Aorta (tissue), 5 donors: ENCODE results near the gene AK6. TPM values are rescaled to one million over a fixed set of nuclear protein-coding genes. Genes with fewer than 3 reads are reported as not detected.
"Not testable (repeated sequence)": the region's sequence is repeated elsewhere in the genome, so short reads cannot be mapped to it uniquely, and the experiment has no call there.

ENCODE experiments used
- ATAC-seq: fragments of 200-7000 bp; cut with Tn5 transposase; one replicate; pipeline ENCODE4 v1.9.1; 2022; ENCODE audit warnings: moderate library complexity; ENCODE audit not compliant: low FRiP score
- DNase-seq, 2 donors: peaks; one replicate each; pipeline ENCODE4 v3.0.0-alpha.2; 2020
- H3K27ac ChIP-seq, 2 donors: one replicate each; pipeline ENCODE4 v1.5.1; 2013; ENCODE audit warnings: low read length in 2 of 2, mild to moderate bottlenecking in 2 of 2, moderate library complexity in 2 of 2, control low read depth in 1 of 2, inconsistent platforms in 1 of 2, low read depth in 1 of 2
- H3K27me3 ChIP-seq, 2 donors: one replicate each; pipeline ENCODE4 v1.6.1; 2013; ENCODE audit warnings: control low read depth in 1 of 2, low read length in 1 of 2, mild to moderate bottlenecking in 1 of 2, moderate library complexity in 1 of 2; ENCODE audit not compliant: insufficient read depth in 2 of 2, control insufficient read depth in 1 of 2
- H3K36me3 ChIP-seq, 2 donors: one replicate each; pipeline ENCODE4 v1.6.1; 2013; ENCODE audit warnings: control low read depth in 1 of 2, low read length in 1 of 2, mild to moderate bottlenecking in 1 of 2; ENCODE audit not compliant: insufficient read depth in 2 of 2, control insufficient read depth in 1 of 2
- H3K4me1 ChIP-seq, 2 donors: one replicate each; pipeline ENCODE4 v1.6.1; 2013; ENCODE audit warnings: low read length in 2 of 2, control low read depth in 1 of 2, mild to moderate bottlenecking in 1 of 2, moderate library complexity in 1 of 2; ENCODE audit not compliant: insufficient read depth in 2 of 2, control insufficient read depth in 1 of 2
- H3K4me3 ChIP-seq, 2 donors: one replicate each; pipeline ENCODE4 v1.5.1; 2013; ENCODE audit warnings: low read length in 2 of 2, control low read depth in 1 of 2, mild to moderate bottlenecking in 1 of 2
- H3K9me3 ChIP-seq: one replicate; pipeline ENCODE4 v1.6.1; 2013; ENCODE audit warnings: mild to moderate bottlenecking, low read length; ENCODE audit not compliant: control insufficient read depth
- WGBS, 2 donors: extraction: QIAGEN DNeasy Blood & Tissue Kit; methylation state at CpG; one replicate each; pipeline ENCODE4 v1.1.7; 2013; 5-methylcytosine and 5-hydroxymethylcytosine counted together
- intact Hi-C, 2 donors: fragments of 100-400 bp; cut with DNase I; formaldehyde crosslinking; loops; one replicate each; pipeline versions ENCODE4 v1.14.2 to v1.15.0; 2022
- polyA plus RNA-seq, 2 donors: library from polyadenylated mRNA; stranded (reverse); fragments of 200-250 nt; gene quantifications; one replicate each; pipeline ENCODE4 v1.2.3, GENCODE V29; 2013
- total RNA-seq, 2 donors: library from RNA; stranded (reverse); fragmentation: NEBNext Ultra II Directional; extraction: Animal tissue kit (Norgen Biotek cat#: 25700); gene quantifications; one replicate each; pipeline ENCODE4 v1.2.1, GENCODE V29; 2021
- donor health status: healthy with polysubstance abuse.
- donor health status: Bipolar disorder and iron deficiency.
- donor health status: DM: no; HTN: no; CAD: no.
- donor health status: DM: no; HTN: no; CAD: no.
- donor health status: DM: yes; HTN: yes; CAD: no.

Gene AK6
- total and polyA plus RNA-seq, 4 donors = 28.0 to 49.3 (median 36.7) TPM

GRCh38 chr5:69374911-69375446 is 5.7 kb upstream of the AK6 start:
- DNase-seq (no peak), ATAC-seq (no peak)
- Histone ChIP-seq H3K27ac (no peak overlapping the region), H3K27me3 (no peaks in the 10 kb centered on the region), H3K36me3 (no peaks in the 10 kb centered on the region), H3K4me1 (no peaks in the 10 kb centered on the region), H3K4me3 (no peak overlapping the region), H3K9me3 (no peaks in the 10 kb centered on the region)
- WGBS, 2 donors = 82 to 86% methylated on average over 4 of the region's 4 CpGs
- intact Hi-C loops = loop anchor here in 1 of 2 donors (10.0 kb wide), 1 partner anchor 280 kb away; the partner anchor contains the start of gene SLC30A5

- ATAC-seq (no peak), DNase-seq (no peak)
- peaks cover 0 to 6% of the 10 kb centered on the region in 2 donors for H3K4me1 ChIP-seq
- H3K9me3 ChIP-seq = no peaks in the 10 kb centered on the region
- H3K27ac ChIP-seq = no peak overlapping the region
- intact Hi-C loops = loop anchor here in 1 of 2 donors (10.0 kb wide), 1 partner anchor 278 kb away; the partner anchor contains the start of gene SLC30A5
- no peaks in the 10 kb centered on the region for H3K27me3 ChIP-seq
- 96 to 97% methylated on average over 5 of the region's 5 CpGs for WGBS, 2 donors
- no peaks in the 10 kb centered on the region for H3K36me3 ChIP-seq
- H3K4me3 ChIP-seq = no peak overlapping the region
These were observed 3.1 kb upstream of the AK6 start for GRCh38 chr5:69372394-69372793.

- not testable (repeated sequence) for DNase-seq, H3K27ac ChIP-seq, H3K4me1 ChIP-seq, H3K9me3 ChIP-seq, H3K36me3 ChIP-seq, H3K27me3 ChIP-seq, ATAC-seq
- H3K4me3 ChIP-seq = peak overlapping the region; percentile 13 to 75
- intact Hi-C loops = loop anchor here (2.0 to 10.0 kb wide), 2 partner anchors 276 kb away; partner anchors contain the start of gene SLC30A5 (in 2 of the 2)
- WGBS, 2 donors = 1 to 2% methylated on average over 16 of the region's 16 CpGs
These were observed 1.0 kb upstream of the AK6 start for GRCh38 chr5:69370335-69370734.

GRCh38 chr5:69368458-69369339 is 621 bp downstream of the AK6 start:
- H3K4me1 ChIP-seq = peaks cover 0 to 6% of the 10 kb centered on the region in 2 donors
- WGBS, 2 donors = 2 to 3% methylated on average over 37 to 39 of the region's 39 CpGs
- intact Hi-C loops = loop anchor here in 1 of 2 donors (5.0 kb wide), 1 partner anchor 131 kb away; no protein-coding TSS in a partner anchor

GRCh38 chr5:69367697-69368279 is 1.5 kb downstream of the AK6 start:
- no peaks in the 10 kb centered on the region for H3K9me3 ChIP-seq
- peaks cover 0 to 6% of the 10 kb centered on the region in 2 donors for H3K4me1 ChIP-seq
- no peaks in the 10 kb centered on the region for H3K27me3 ChIP-seq
- no peak overlapping the region for H3K4me3 ChIP-seq
- no peak for ATAC-seq
- peaks cover 0 to 2% of the 10 kb centered on the region in 2 donors for H3K36me3 ChIP-seq
- intact Hi-C loops = loop anchor here in 1 of 2 donors (5.0 kb wide), 1 partner anchor 130 kb away; no protein-coding TSS in a partner anchor
- no peak overlapping the region for H3K27ac ChIP-seq
- 92 to 93% methylated on average over 11 of the region's 11 CpGs for WGBS, 2 donors
- DNase-seq = no peak

More at GRCh38 chr5:69368458-69369339, 621 bp downstream of the AK6 start:
- peak; percentile 1 for ATAC-seq
- no peak for DNase-seq
- H3K9me3 ChIP-seq = no peaks in the 10 kb centered on the region
- H3K36me3 ChIP-seq = peaks cover 0 to 2% of the 10 kb centered on the region in 2 donors
- H3K27ac ChIP-seq = peak overlapping the region; percentile 41 to 49
- H3K27me3 ChIP-seq = no peaks in the 10 kb centered on the region
- peak overlapping the region; percentile 75 to 82 for H3K4me3 ChIP-seq

GRCh38 chr5:69364850-69365249 is 4.5 kb downstream of the AK6 start:
- intact Hi-C loops = loop anchor here in 1 of 2 donors (5.0 kb wide), 1 partner anchor 128 kb away; no protein-coding TSS in a partner anchor
- ATAC-seq = no peak
- no peak for DNase-seq
- Histone ChIP-seq H3K27me3 (no peaks in the 10 kb centered on the region), H3K4me1 (peaks cover 0 to 6% of the 10 kb centered on the region in 2 donors), H3K36me3 (peaks cover 0 to 2% of the 10 kb centered on the region in 2 donors), H3K4me3 (no peak overlapping the region), H3K27ac (no peak overlapping the region), H3K9me3 (no peaks in the 10 kb centered on the region)
- WGBS, 2 donors = 77% methylated on average over 3 of the region's 3 CpGs

GRCh38 chr5:69364414-69364813 is 4.9 kb downstream of the AK6 start:
- ATAC-seq (no peak), DNase-seq (no peak)
- Histone ChIP-seq H3K36me3 (peaks cover 0 to 2% of the 10 kb centered on the region in 2 donors), H3K4me3 (no peak overlapping the region), H3K27me3 (no peaks in the 10 kb centered on the region), H3K9me3 (no peaks in the 10 kb centered on the region), H3K27ac (no peak overlapping the region), H3K4me1 (peaks cover 0 to 6% of the 10 kb centered on the region in 2 donors)
- whole genome bisulfite sequencing, 2 donors = 53 to 60% methylated on average over 3 of the region's 3 CpGs
- intact Hi-C loops = no loop called here

- 69 to 84% methylated on average over 1 of the region's 1 CpG for WGBS, 2 donors
- peaks cover 0 to 2% of the 10 kb centered on the region in 2 donors for H3K36me3 ChIP-seq
These were observed 8.9 kb downstream of the AK6 start for GRCh38 chr5:69360442-69360841.

More at GRCh38 chr5:69360442-69360841, 8.9 kb downstream of the AK6 start:
- Histone ChIP-seq H3K4me1 (no peaks in the 10 kb centered on the region), H3K9me3 (no peaks in the 10 kb centered on the region), H3K27me3 (no peaks in the 10 kb centered on the region), H3K27ac (no peak overlapping the region), H3K4me3 (no peak overlapping the region)
- DNase-seq (no peak), ATAC-seq (no peak)
- intact Hi-C loops = no loop called here
